ENCODE measurements around the gene GRIP1.

The GRIP1 gene

GRCh38 chr12:66668311-66668710 is 10.6 kb downstream of the GRIP1 start:
- TF ChIP-seq CTCF (IDR thresholded peaks at IDR 0.05; ENCODE audit: control extremely low read depth, extremely low read depth, low read depth, missing control alignments): no peak
- ChIA-PET CTCF (interaction anchor here (1.3 to 3.0 kb wide), 2 partner anchors 13 to 24 kb away, joined by 4 to 10 read pairs; no protein-coding TSS in a partner anchor), POLR2A (no interaction called here)
- DNase-seq (ENCODE audit: extremely low spot score): no peak

GRCh38 chr12:66667906-66668305 is 11.0 kb downstream of the GRIP1 start:
- no peak for DNase-seq (ENCODE audit: extremely low spot score)
- CTCF ChIA-PET: interaction anchor here (1.3 to 3.0 kb wide), 2 partner anchors 13 to 25 kb away, joined by 4 to 10 read pairs; no protein-coding TSS in a partner anchor
- no peak for TF ChIP-seq CTCF (IDR thresholded peaks at IDR 0.05; ENCODE audit: control extremely low read depth, extremely low read depth, low read depth, missing control alignments)
- POLR2A ChIA-PET: no interaction called here

- TF ChIP-seq CTCF (IDR thresholded peaks at IDR 0.05; ENCODE audit: control extremely low read depth, extremely low read depth, low read depth, missing control alignments): no peak
- ChIA-PET POLR2A (no interaction called here), CTCF (no interaction called here)
- DNase-seq (ENCODE audit: extremely low spot score): no peak
Measured at GRCh38 chr12:66666481-66666880, 12.4 kb downstream of the GRIP1 start.

- POLR2A ChIA-PET: no interaction called here
- DNase-seq (ENCODE audit: extremely low spot score): no peak
- CTCF ChIA-PET: interaction anchor here (1.1 to 1.2 kb wide), 3 partner anchors 13 to 24 kb away, joined by 3 read pairs; partner anchors contain the start of gene GRIP1
- no peak for TF ChIP-seq CTCF (IDR thresholded peaks at IDR 0.05; ENCODE audit: control extremely low read depth, extremely low read depth, low read depth, missing control alignments)
Measured at GRCh38 chr12:66665435-66665985, 13.4 kb downstream of the GRIP1 start.

GRCh38 chr12:66664076-66664475 is 14.8 kb downstream of the GRIP1 start:
- CTCF ChIA-PET: interaction anchor here (0.9 to 1.9 kb wide), 2 partner anchors 11 to 14 kb away, joined by 3 to 4 read pairs; no protein-coding TSS in a partner anchor
- no peak for TF ChIP-seq CTCF (IDR thresholded peaks at IDR 0.05; ENCODE audit: control extremely low read depth, extremely low read depth, low read depth, missing control alignments)

GRCh38 chr12:66663611-66664010 is 15.3 kb downstream of the GRIP1 start:
- ChIA-PET CTCF (interaction anchor here (0.9 to 1.9 kb wide), 6 partner anchors 11 to 256 kb away, joined by 3 to 7 read pairs (median 3); no protein-coding TSS in a partner anchor), POLR2A (no interaction called here)
- no peak for TF ChIP-seq CTCF (IDR thresholded peaks at IDR 0.05; ENCODE audit: control extremely low read depth, extremely low read depth, low read depth, missing control alignments)
- no peak for DNase-seq (ENCODE audit: extremely low spot score)

More at GRCh38 chr12:66664076-66664475, 14.8 kb downstream of the GRIP1 start:
- DNase-seq (ENCODE audit: extremely low spot score): no peak
- POLR2A ChIA-PET: no interaction called here
